DMS 273 (cell line): ENCODE data around the gene BTBD9.

Experiments used
- DNase-seq: peaks from one replicate; lab custom pipeline; 2025; ENCODE audit not compliant: unreplicated experiment; lab: John Stamatoyannopoulos, UW

BTBD9 gene

GRCh38 chr6:38307740-38308139 is 332.0 kb downstream of the BTBD9 start:
- no peak for DNase-seq

- DNase-seq: peak; percentile 39
Observed at GRCh38 chr6:38306931-38307330, 332.8 kb downstream of the BTBD9 start.

DNA sequence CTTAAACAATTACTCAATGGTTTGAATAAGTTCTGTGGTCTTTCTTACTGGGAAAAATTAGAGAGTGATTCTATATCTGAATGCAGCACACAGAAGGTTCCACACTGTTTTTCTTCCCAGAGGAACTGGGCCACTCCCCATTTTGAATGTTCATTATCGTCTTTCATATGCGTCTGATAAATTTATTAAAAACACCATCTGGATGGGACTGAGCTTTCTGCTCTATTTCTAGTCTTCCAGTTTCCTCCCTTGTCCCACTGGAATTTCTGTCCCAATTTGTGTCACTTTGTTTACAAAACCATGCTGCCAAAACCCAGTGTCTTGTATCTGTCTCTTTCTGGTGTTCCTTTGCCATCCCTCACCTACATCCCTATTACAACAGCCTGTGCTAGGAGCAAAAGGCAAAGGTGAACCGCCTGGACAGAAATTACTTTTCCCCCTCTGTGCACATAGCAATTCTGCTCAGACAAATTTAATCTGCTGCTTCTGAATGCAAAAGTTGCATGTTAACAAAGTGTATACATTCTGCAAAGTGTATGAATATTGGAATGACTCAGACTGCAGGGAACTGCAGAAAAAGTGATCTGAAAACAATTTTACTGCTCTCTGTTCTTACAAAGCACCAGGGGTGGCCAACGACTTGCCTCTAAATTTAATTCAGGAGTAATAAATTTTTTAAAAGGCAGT is 333.6 kb downstream of the BTBD9 start:
- DNase-seq: peak; percentile 29

DNA sequence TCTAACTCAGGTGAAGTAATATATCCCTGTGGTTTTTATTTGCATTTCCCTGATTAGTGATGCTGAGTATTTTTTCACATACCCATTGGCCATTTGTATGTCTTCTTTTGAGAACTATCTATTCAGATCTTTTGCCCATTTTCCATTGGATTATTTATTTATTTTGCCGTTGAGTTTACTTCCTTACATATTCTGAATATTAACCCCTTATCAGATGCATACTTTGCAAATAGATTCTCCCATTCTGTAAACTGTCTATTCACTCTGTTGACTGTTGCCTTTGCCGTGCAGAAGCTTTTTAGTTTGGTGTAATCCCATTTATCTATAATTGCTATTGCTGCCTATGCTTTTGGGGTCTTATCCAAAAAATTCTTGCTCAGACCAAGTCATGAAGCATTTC is 336.9 kb downstream of the BTBD9 start:
- DNase-seq: no peak

DNA sequence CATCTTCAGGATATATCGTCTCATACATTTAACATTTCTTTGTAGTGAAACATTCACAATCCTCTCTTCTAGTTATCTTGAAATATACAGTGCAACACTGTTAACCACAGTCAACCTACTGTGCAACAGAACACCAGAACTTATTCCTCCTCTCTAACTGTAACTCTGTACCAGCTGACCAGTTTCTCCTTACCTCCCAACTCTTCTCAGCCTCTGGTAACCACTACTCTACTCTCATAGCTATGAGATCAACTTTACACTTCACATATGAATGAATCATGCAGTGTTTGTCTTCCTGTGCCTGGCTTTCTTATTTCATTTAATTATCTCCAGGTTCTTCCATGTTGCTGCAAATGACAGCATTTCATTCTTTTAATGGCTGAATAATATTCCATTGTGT is 337.6 kb downstream of the BTBD9 start:
- DNase-seq: no peak

DNA sequence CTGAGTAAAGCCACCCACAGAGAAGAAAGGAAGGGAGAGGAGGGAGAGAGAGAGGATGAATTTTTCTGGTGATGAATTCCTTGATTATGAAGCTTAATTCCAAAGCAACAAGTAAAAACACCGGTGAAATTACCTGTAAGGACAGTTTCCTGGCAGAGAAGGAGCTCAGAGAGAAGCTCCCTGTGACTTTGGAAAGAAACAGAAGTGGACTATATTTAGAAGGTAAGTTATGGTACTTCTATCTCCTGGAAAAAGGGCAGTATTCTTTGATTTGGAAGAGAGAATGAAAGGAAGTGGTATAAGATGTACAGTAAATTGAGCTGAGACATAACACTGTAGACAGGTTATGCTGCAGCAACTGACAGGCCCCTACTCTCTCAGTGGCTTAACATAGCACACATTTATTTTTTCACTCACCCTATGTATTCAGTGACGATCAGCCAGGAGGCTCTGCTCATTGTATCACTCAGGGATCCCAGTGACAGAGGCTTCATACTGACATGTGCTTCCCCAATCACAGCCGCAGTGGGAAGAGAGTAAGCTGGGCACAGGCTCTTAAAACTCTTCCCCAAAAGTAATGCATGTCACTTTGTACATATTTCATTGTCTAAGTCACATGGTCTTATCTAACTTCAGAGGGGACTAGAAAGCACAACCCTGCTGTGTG is 349.5 kb downstream of the BTBD9 start:
- no peak for DNase-seq

GRCh38 chr6:38287487-38287886 is 352.2 kb downstream of the BTBD9 start:
- DNase-seq: no peak

DNA sequence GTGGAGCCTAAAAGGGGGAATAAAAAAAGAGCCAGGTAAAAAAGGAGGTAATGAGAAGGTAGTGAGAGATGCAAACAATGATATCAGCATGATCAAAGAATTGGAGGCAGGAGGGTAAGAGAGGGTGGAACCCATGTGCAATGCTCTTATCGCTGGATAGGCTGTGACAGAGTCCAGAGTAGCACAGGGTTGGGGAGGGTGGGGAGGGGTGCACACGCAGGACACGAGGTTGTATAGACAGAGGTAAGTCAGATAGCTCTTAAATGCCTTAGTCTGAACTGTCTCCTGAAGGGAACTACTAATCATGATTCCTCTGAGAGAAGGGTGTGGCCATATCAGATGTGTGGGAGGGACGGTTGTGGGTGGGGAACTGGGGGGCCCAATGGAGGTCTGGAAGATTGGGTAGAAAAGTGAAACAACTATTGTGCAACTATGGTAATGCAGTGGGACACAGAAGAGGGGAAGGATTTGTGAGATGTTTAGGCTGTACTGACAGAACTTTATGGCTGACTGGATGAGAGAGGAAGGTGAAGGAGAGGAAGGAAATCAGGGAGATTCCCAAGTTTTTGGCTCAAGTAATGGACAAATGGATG is 354.8 kb downstream of the BTBD9 start:
- DNase-seq: no peak

GRCh38 chr6:38283734-38284362 is 355.9 kb downstream of the BTBD9 start:
- no peak for DNase-seq

DNA sequence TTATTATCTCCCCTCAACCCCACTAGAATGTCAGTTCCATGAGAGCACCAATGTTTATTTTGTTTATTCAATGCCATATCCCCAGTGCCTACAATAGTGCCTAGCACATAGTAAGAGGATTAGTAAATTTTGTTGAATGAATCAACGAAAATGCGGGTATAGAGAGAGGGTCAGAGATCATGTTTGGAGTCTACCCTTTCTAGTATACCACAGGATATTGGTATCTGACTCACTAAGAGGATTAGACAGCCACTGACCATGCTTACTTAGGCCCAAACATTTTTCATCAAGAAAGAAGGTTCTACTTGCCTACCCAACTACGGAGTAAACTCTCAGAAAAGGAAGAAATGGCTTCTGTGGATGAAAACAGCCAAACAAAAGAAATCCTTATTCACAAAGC is 356.8 kb downstream of the BTBD9 start:
- no peak for DNase-seq

DNA sequence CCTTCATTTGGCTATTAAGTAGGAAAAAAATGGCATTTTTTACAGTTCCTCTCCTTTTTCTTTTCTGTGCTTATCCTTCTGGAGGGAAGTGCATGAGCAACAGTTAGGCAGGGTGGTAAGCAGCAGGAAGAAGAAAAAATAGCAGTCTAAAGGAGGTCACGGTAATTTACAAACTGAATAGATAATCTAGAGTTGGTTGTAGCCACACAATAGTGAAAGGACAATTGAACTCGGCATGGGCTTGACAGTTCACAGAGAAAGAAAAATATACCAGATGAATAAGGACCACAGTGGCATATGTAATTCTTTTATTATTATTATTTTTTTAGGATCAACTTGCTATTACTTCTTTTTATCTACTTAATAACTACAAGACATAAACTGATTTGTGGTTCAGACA is 358.6 kb downstream of the BTBD9 start:
- no peak for DNase-seq

DNA sequence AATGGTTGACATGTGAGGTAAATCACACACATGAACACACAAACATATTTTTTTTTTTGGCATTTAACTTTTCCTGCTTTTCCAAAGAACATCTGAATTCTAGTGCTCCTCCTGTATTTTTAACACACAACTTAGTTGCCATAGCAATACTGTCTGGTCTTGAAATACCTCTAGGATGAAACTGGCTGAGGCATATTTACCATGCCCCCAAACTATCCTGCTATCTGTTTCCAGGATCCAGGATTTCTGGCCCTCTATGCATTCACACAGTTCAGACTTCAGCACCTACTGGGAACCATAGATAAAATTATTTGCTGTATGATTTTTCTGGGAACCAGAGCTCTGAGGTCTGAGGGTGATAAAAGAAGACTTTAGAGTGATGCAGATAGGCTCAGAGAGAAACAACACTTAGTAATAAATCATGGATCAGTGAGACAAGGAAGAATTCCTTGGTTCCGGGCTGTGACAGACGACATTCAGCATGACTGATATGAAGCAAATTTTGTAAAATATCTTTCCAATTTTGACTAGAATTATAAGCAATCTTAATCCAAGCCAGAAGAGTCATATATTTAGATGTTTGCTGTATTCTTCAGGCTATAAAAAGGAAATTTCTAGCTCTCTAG is 359.7 kb downstream of the BTBD9 start:
- DNase-seq: no peak

GRCh38 chr6:38279423-38279822 is 360.3 kb downstream of the BTBD9 start:
- no peak for DNase-seq

GRCh38 chr6:38273325-38273724 is 366.4 kb downstream of the BTBD9 start:
- no peak for DNase-seq

GRCh38 chr6:38272222-38272621 is 367.5 kb downstream of the BTBD9 start:
- no peak for DNase-seq

GRCh38 chr6:38271081-38271480 is 368.6 kb downstream of the BTBD9 start:
- DNase-seq: no peak

DNA sequence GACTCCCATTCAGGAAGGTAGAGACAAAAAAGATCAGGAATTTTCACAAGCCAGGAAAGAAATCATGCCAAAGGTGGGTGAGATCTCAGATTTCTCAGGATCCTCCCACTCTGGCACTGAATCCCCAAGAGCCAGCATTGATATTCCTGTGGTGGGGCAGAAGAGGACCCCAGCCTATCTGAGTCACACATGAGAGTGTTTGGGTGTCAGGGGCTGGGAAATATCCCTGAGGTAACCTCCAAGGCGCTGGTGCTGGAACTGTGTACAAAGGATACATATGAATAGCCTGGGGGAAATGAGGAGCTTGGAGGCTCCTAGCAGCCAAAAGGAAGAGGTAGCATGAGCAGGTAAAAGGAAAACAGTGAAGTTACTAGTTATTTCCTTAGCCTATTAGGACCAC is 369.4 kb downstream of the BTBD9 start:
- no peak for DNase-seq

GRCh38 chr6:38269461-38270172 is 370.1 kb downstream of the BTBD9 start:
- no peak for DNase-seq

- DNase-seq: no peak
Observed at GRCh38 chr6:38268342-38268741, 371.4 kb downstream of the BTBD9 start.

- no peak for DNase-seq
Observed at GRCh38 chr6:38266921-38267354, 372.8 kb downstream of the BTBD9 start.

DNA sequence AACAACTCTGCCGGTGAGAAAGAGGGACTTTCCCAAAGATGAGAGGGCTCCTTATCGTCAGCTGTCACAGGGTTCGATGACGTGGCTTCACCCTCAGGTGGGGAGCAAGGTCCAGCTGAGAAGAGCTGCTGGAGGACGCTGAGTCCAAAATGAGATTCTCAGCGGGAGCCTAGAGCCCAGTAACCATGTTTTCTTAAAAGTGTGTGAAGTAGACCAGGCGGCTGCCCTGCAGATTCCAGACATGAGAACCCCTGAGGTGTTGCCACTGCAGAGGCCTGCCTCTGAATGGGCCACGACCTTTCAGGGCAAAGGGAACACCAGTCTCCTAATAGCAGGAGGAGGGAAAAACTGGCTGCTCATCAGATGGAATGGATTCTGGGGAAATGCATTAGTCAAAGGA is 375.1 kb downstream of the BTBD9 start:
- DNase-seq: no peak
